GM12878 (cell line): ENCODE results near the gene MDFI. TPM values are rescaled to one million over a fixed set of nuclear protein-coding genes. Genes with fewer than 3 reads are reported as not detected.

Source experiments
- ATAC-seq: fragments of 200-7000 bp; cut with Tn5 transposase; 3 replicates; pipeline ENCODE4 v1.9.1; 2020; ENCODE audit warnings: mild to moderate bottlenecking, moderate library complexity
- BruUV-seq: library from RNA; stranded (reverse); fragments of 400-500 nt; replicated peaks from 2 replicates; lab custom pipeline; 2021; lab: Mats Ljungman, UMichigan
- CTCF ChIA-PET: fragments of 300-600 bp; sonication (Branson Sonifier 250); formaldehyde crosslinking; extraction: SDS; loops from one replicate; lab custom pipeline; 2021; ENCODE audit warnings: inconsistent platforms; lab: Yijun Ruan, JAX
- POLR2A ChIA-PET: fragments of 350-600 bp; formaldehyde crosslinking; extraction: SDS; loops from one replicate; lab custom pipeline; 2021; ENCODE audit warnings: inconsistent platforms; lab: Charles Lee
- RAD21 ChIA-PET: fragments of 300-600 bp; sonication (Branson Sonifier 250); formaldehyde crosslinking; loops from one replicate; lab custom pipeline; 2023; ENCODE audit warnings: antibody characterized with exemption; ENCODE audit not compliant: unreplicated experiment; lab: Charles Lee
- SMC1A ChIA-PET: fragments of 300-600 bp; sonication (Branson Sonifier 250); formaldehyde crosslinking; loops from one replicate; lab custom pipeline; 2023; ENCODE audit not compliant: unreplicated experiment, uncharacterized antibody; lab: Charles Lee
- DNase-seq: peaks from one replicate; pipeline ENCODE4 v3.0.0-alpha.2; 2011; ENCODE audit warnings: low read depth, low spot score
- FAIRE-seq: peaks from 3 replicates; lab custom pipeline; 2011; peaks lifted over from hg19 to GRCh38; lab: Jason Lieb, UNC
- H2AFZ ChIP-seq: 2 replicates; pipeline ENCODE4 v1.6.0; 2011; ENCODE audit warnings: low read depth, low read length, control low read depth; ENCODE audit not compliant: control insufficient read depth
- H3K27ac ChIP-seq: 2 replicates; pipeline ENCODE4 v1.5.1; 2011; ENCODE audit warnings: control low read depth; ENCODE audit not compliant: control insufficient read depth, insufficient read depth
- H3K27me3 ChIP-seq, 2 experiments: replicated peaks in 1 of 2; 2 replicates each; pipeline versions ENCODE4 v1.6.0 to v1.6.1; 2011; ENCODE audit warnings: low read length in 1 of 2; ENCODE audit not compliant: control insufficient read depth in 2 of 2, insufficient read depth in 2 of 2
- H3K36me3 ChIP-seq, 2 experiments: 2 replicates each; pipeline ENCODE4 v1.5.1; 2011; ENCODE audit warnings: low read length in 1 of 2; ENCODE audit not compliant: control insufficient read depth in 2 of 2, insufficient read depth in 2 of 2
- H3K4me1 ChIP-seq: 2 replicates; pipeline ENCODE4 v1.6.1; 2011; ENCODE audit warnings: mild to moderate bottlenecking, low read length, moderate library complexity, mixed read lengths; ENCODE audit not compliant: control insufficient read depth, insufficient read depth
- H3K4me2 ChIP-seq: 2 replicates; pipeline ENCODE4 v1.6.0; 2011; ENCODE audit warnings: control low read depth; ENCODE audit not compliant: control insufficient read depth, insufficient read depth
- H3K4me3 ChIP-seq: fragments of 200-600 bp; sonication (generic); 2 replicates; pipeline ENCODE4 v1.5.1; 2016
- H3K79me2 ChIP-seq: 2 replicates; pipeline ENCODE4 v1.6.0; 2011; ENCODE audit warnings: low read length; ENCODE audit not compliant: control insufficient read depth, insufficient read depth
- H3K9ac ChIP-seq: 2 replicates; pipeline ENCODE4 v1.8.0; 2011; ENCODE audit warnings: low read length, control low read depth, mixed read lengths; ENCODE audit not compliant: control insufficient read depth, insufficient read depth
- H3K9me3 ChIP-seq: replicated peaks from 3 replicates; pipeline ENCODE4 v1.5.1; 2011; ENCODE audit warnings: mild to moderate bottlenecking, low read length; ENCODE audit not compliant: control insufficient read depth, insufficient read depth
- H4K20me1 ChIP-seq: 2 replicates; pipeline ENCODE4 v1.6.0; 2011; ENCODE audit not compliant: control insufficient read depth, insufficient read depth
- ASH2L ChIP-seq: fragments of 300-600, 200-600 bp; sonication (generic); IDR thresholded peaks from 2 replicates; pipeline ENCODE4 v1.6.1; 2017; ENCODE audit warnings: low read depth, mild to moderate bottlenecking, borderline replicate concordance
- BACH1 ChIP-seq: fragments of 450-650 bp; IDR thresholded peaks from 2 replicates; pipeline ENCODE4 v1.6.1; 2017; ENCODE audit warnings: mild to moderate bottlenecking, borderline replicate concordance
- CBX5 ChIP-seq: sonication (generic); IDR thresholded peaks from 2 replicates; pipeline ENCODE4 v1.6.1; 2016; ENCODE audit warnings: low read depth, moderate library complexity, mild to moderate bottlenecking, inconsistent platforms
- EZH2 ChIP-seq: IDR thresholded peaks from 2 replicates; pipeline ENCODE4 v1.6.1; 2012; ENCODE audit warnings: low read depth, mild to moderate bottlenecking, control low read depth, inconsistent platforms, low read length, borderline replicate concordance; ENCODE audit not compliant: control insufficient read depth
- JUND ChIP-seq: IDR thresholded peaks from 2 replicates; pipeline ENCODE4 v1.6.1; 2012; ENCODE audit warnings: low read depth, mild to moderate bottlenecking, low read length, improper control_type of control experiment, moderate library complexity
- KAT2A ChIP-seq: conservative IDR thresholded peaks from 2 replicates; pipeline ENCODE4 v1.6.1; 2011; ENCODE audit warnings: low read depth, low read length; ENCODE audit not compliant: control insufficient read depth
- NFXL1 ChIP-seq: fragments of 450-650 bp; IDR thresholded peaks from 2 replicates; pipeline ENCODE4 v1.6.1; 2017; ENCODE audit warnings: antibody characterized with exemption, mild to moderate bottlenecking, borderline replicate concordance
- NFYB ChIP-seq: IDR thresholded peaks from 2 replicates; pipeline ENCODE4 v1.6.1; 2011; ENCODE audit warnings: low read depth, mild to moderate bottlenecking, low read length, improper control_type of control experiment, moderate library complexity; ENCODE audit not compliant: insufficient read depth
- NKRF ChIP-seq: fragments of 450-650 bp; conservative IDR thresholded peaks from 2 replicates; pipeline ENCODE4 v1.6.1; 2017; ENCODE audit warnings: mild to moderate bottlenecking, moderate library complexity
- NRF1 ChIP-seq: conservative IDR thresholded peaks from 2 replicates; pipeline ENCODE4 v1.6.1; 2011; ENCODE audit warnings: mild to moderate bottlenecking, low read depth, low read length, improper control_type of control experiment
- POLR2AphosphoS2 ChIP-seq: IDR thresholded peaks from 2 replicates; pipeline ENCODE4 v1.6.1; 2011; ENCODE audit warnings: low read depth, mild to moderate bottlenecking, low read length, improper control_type of control experiment, moderate library complexity
- RFX5 ChIP-seq: IDR thresholded peaks from 2 replicates; pipeline ENCODE4 v1.6.1; 2011; ENCODE audit warnings: low read depth, low read length, improper control_type of control experiment
- YY1 ChIP-seq: IDR thresholded peaks from 2 replicates; pipeline ENCODE4 v1.6.1; 2011; ENCODE audit warnings: low read depth, mild to moderate bottlenecking, low read length
- ZSCAN29 ChIP-seq: fragments of 450-650 bp; IDR thresholded peaks from 2 replicates; pipeline ENCODE4 v1.6.1; 2017; ENCODE audit warnings: mild to moderate bottlenecking, moderate library complexity
- WGBS: methylation state at CpG from one replicate; pipeline ENCODE4 v1.1.6; 2016; ENCODE audit warnings: low lambda C conversion rate; ENCODE audit not compliant: insufficient replicate concordance, insufficient coverage; ENCODE audit errors: missing lambda C conversion rate; 5-methylcytosine and 5-hydroxymethylcytosine counted together
- in situ Hi-C: fragments of 300-500 bp; cut with MboI; formaldehyde crosslinking; loops from 9 replicates; pipeline ENCODE4 v1.14.3; 2018; ENCODE audit warnings: mixed read lengths
- intact Hi-C: fragments of 100-400 bp; cut with micrococcal nuclease; formaldehyde crosslinking; loops from one replicate; pipeline ENCODE4 v1.14.2; 2022; ENCODE audit not compliant: unreplicated experiment
- polyA plus RNA-seq, 11 experiments: library from polyadenylated mRNA; depleted of rRNA in 4 of 11; unstranded in 6 of 11; stranded (reverse) in 5 of 11; fragments of >200 nt; fragmentation: Nextera tagmentation in 4 of 11; fragmentation: Illumina TruSeq in 1 of 11; extraction: Ambion mirVana in 4 of 11; extraction: Trizol in 1 of 11; gene quantifications; 1 replicate in 1 of 11; 2 replicates in 10 of 11; pipeline versions ENCODE4 v1.2.1 to v1.2.3, GENCODE V29; 2011 to 2016; ENCODE audit warnings: inconsistent platforms in 2 of 11, missing spikeins in 2 of 11, low read depth in 1 of 11
- total RNA-seq, 4 experiments: library from RNA; depleted of rRNA in 3 of 4; stranded (reverse); fragments of >200 nt in 3 of 4; fragmentation: Illumina TruSeq in 1 of 4; extraction: Trizol in 1 of 4; gene quantifications; 2 replicates each; pipeline versions ENCODE4 v1.2.1 to v1.2.3, GENCODE V29; 2013 to 2021

MDFI gene
- total and polyA plus RNA-seq, 10 of the 15 experiments (the other 5 are each of a cell fraction or from before 2014, with no cell fraction given): not detected

GRCh38 chr6:41654698-41655151, 16.5 kb downstream of the MDFI start:
- WGBS: 20% methylated on average over 8 of the region's 8 CpGs
- no peak for DNase-seq
- intact Hi-C loops: no loop called here
- H2AFZ ChIP-seq: no peak overlapping the region
- RAD21 ChIA-PET: no interaction called here
- CTCF ChIA-PET: no interaction called here
- FAIRE-seq: no peak
- H3K9ac ChIP-seq: no peak overlapping the region
- no peak for ATAC-seq
- no peaks in the 10 kb centered on the region for H3K9me3 ChIP-seq
- no peaks in the 10 kb centered on the region for H3K36me3 ChIP-seq
- no peak overlapping the region for H3K4me3 ChIP-seq
- no peaks in the 10 kb centered on the region for H3K79me2 ChIP-seq
- POLR2A ChIA-PET: no interaction called here
- no peak overlapping the region for H3K4me2 ChIP-seq
- peaks cover 0 to 2% of the 10 kb centered on the region in 2 experiments; a peak in 3 of 4 replicates for H3K27me3 ChIP-seq
- SMC1A ChIA-PET: no interaction called here
- no peak for TF ChIP-seq NKRF
- no peak for TF ChIP-seq ZSCAN29
- no peak for TF ChIP-seq NFYB
- TF ChIP-seq YY1: no peak
- TF ChIP-seq EZH2: no peak
- TF ChIP-seq, all 136 proteins: peak for 0
- H3K4me1 ChIP-seq: no peaks in the 10 kb centered on the region
- no peak overlapping the region for H3K27ac ChIP-seq
- BruUV-seq: no TSS peak
- in situ Hi-C loops: no loop called here
- H4K20me1 ChIP-seq: no peaks in the 10 kb centered on the region

DNA sequence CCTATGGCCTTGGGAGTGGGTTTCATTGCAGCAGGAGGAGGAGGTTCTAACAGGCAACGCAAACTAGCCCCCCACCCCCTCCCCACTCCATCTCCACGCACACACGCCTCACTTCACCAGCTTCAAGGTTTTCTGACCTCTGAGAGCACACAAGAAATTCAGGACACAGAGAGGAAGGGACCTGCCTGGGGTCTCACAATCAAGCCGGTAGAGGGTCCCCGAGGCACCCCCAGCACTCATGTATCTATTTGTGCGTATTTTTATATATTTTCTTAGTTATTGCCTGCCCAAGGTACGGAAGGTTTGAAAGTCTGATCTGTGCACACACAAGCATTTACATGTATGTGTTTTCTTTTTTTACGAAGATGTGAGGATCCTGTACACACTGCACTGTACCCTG, 16.9 kb downstream of the MDFI start:
- CTCF ChIA-PET: no interaction called here
- TF ChIP-seq RFX5: no peak
- no peak for TF ChIP-seq KAT2A
- no peak for TF ChIP-seq ASH2L
- no peak for TF ChIP-seq NRF1
- TF ChIP-seq BACH1: no peak
- TF ChIP-seq CBX5: no peak
- no peak for TF ChIP-seq NFXL1
- no peak for TF ChIP-seq JUND
- TF ChIP-seq POLR2AphosphoS2: no peak

More for the DNA sequence above, 16.9 kb downstream of the MDFI start:
- H3K79me2 ChIP-seq: no peaks in the 10 kb centered on the region
- no peaks in the 10 kb centered on the region for H3K36me3 ChIP-seq
- ATAC-seq (no peak), DNase-seq (no peak), FAIRE-seq (no peak)
- intact Hi-C loops (no loop called here), in situ Hi-C loops (no loop called here)
- no peaks in the 10 kb centered on the region for H3K4me1 ChIP-seq
- no TSS peak for BruUV-seq
- RAD21 ChIA-PET: no interaction called here
- no peaks in the 10 kb centered on the region for H3K9me3 ChIP-seq
- WGBS: 50% methylated on average over 8 of the region's 8 CpGs
- H3K9ac ChIP-seq: no peak overlapping the region
- H3K4me2 ChIP-seq: no peak overlapping the region
- POLR2A ChIA-PET: no interaction called here
- no peak overlapping the region for H2AFZ ChIP-seq
- H3K4me3 ChIP-seq: no peak overlapping the region
- H3K27ac ChIP-seq: no peak overlapping the region
- no peaks in the 10 kb centered on the region for H4K20me1 ChIP-seq
- SMC1A ChIA-PET: no interaction called here
- H3K27me3 ChIP-seq: peaks cover 3 to 4% of the 10 kb centered on the region in 2 experiments; a peak in 3 of 4 replicates
